Esophagus muscularis mucosa (tissue), 4 donors: ENCODE measurements around the gene SLC25A22.

Experiments used
- CTCF ChIP-seq, 3 experiments: fragments of 200-600 bp in 2 of 3; fragments of 450-650 bp in 1 of 3; sonication (generic) in 2 of 3; IDR thresholded peaks; one replicate each; pipeline ENCODE4 v1.5.1; 2017 to 2019; ENCODE audit warnings: antibody characterized with exemption in 3 of 3, mild to moderate bottlenecking in 2 of 3, moderate library complexity in 1 of 3
- EP300 ChIP-seq: sonication (generic); formaldehyde crosslinking; IDR thresholded peaks from one replicate; pipeline ENCODE4 v1.6.1; 2017; ENCODE audit warnings: antibody characterized with exemption
- POLR2A ChIP-seq: fragments of 450-650 bp; IDR thresholded peaks from one replicate; pipeline ENCODE4 v1.6.1; 2017; ENCODE audit warnings: antibody characterized with exemption, moderate library complexity, mild to moderate bottlenecking, low read depth
- POLR2AphosphoS5 ChIP-seq, 2 donors: sonication (generic); formaldehyde crosslinking; IDR thresholded peaks; one replicate each; pipeline ENCODE4 v1.6.1; 2017; ENCODE audit warnings: antibody characterized with exemption in 2 of 2

GRCh38 chr11:846496-847098, 48.5 kb upstream of the SLC25A22 start:
- no peak for TF ChIP-seq POLR2A
- no peak for TF ChIP-seq CTCF (IDR thresholded peaks at IDR 0.05)
- no peak for TF ChIP-seq POLR2AphosphoS5 (IDR thresholded peaks at IDR 0.05)
- no peak for TF ChIP-seq EP300
